Sigmoid colon (tissue), 4 donors: ENCODE data around the gene NUDT16L1.

Source experiments
- CTCF ChIP-seq, 4 experiments: fragments of 450-650 bp in 3 of 4; fragments of 200-600 bp in 1 of 4; IDR thresholded peaks; one replicate each; pipeline ENCODE4 v1.5.1; 2016 to 2019; ENCODE audit warnings: antibody characterized with exemption in 4 of 4, mild to moderate bottlenecking in 3 of 4, moderate library complexity in 2 of 4
- POLR2A ChIP-seq, 2 donors: fragments of 450-650 bp; IDR thresholded peaks; one replicate each; pipeline ENCODE4 v1.6.1; 2016; ENCODE audit warnings: antibody characterized with exemption in 2 of 2, mild to moderate bottlenecking in 2 of 2, moderate library complexity in 2 of 2
- POLR2AphosphoS5 ChIP-seq, 4 donors: sonication (generic); formaldehyde crosslinking; IDR thresholded peaks; one replicate each; pipeline ENCODE4 v1.6.1; 2017; ENCODE audit warnings: antibody characterized with exemption in 4 of 4

- TF ChIP-seq POLR2A (IDR thresholded peaks at IDR 0.05) = no peak
- no peak for TF ChIP-seq POLR2AphosphoS5 (IDR thresholded peaks at IDR 0.05)
- no peak for TF ChIP-seq CTCF (IDR thresholded peaks at IDR 0.05)
These were observed 9.1 kb downstream of the NUDT16L1 start for GRCh38 chr16:4702466-4702808.
